ENCODE data around the gene KYNU. TPM values are rescaled to one million over a fixed set of nuclear protein-coding genes. Genes with fewer than 3 reads are reported as not detected.

KYNU gene
- total RNA-seq: not detected

- ChIA-PET POLR2A (no interaction called here), CTCF (no interaction called here)
- no peaks in the 10 kb centered on the region for H3K4me1 Mint-ChIP-seq (ENCODE audit: low read depth)
- no peak within 1 kb of the TSS for H3K4me3 Mint-ChIP-seq
- no peak within 1 kb of the TSS for H3K27ac Mint-ChIP-seq
- no peaks in the 10 kb centered on the region for H3K9me3 Mint-ChIP-seq
- H3K36me3 Mint-ChIP-seq: no peaks in the 10 kb centered on the region
- DNase-seq: no peak
- intact Hi-C loops (cut with micrococcal nuclease): no loop called here
- H3K27me3 Mint-ChIP-seq: no peaks in the 10 kb centered on the region
Observed at GRCh38 chr2:142877216-142877838, at the start of gene KYNU. TSS of gene KYNU (plus strand) at chr2:142877664. CDS start at chr2:142885368, 7,704 bp downstream.

- Mint-ChIP-seq H3K4me1 (ENCODE audit: low read depth) (no peaks in the 10 kb centered on the region), H3K27me3 (peaks cover 2% of the 10 kb centered on the region), H3K4me3 (no peak overlapping the region), H3K27ac (no peak overlapping the region), H3K9me3 (no peaks in the 10 kb centered on the region), H3K36me3 (no peaks in the 10 kb centered on the region)
- CTCF ChIA-PET: interaction anchor here (0.6 kb wide), 1 partner anchor 38 kb away, joined by 3 read pairs; no protein-coding TSS in a partner anchor
- DNase-seq: no peak
- intact Hi-C loops (cut with micrococcal nuclease): no loop called here
- POLR2A ChIA-PET: no interaction called here
Observed at GRCh38 chr2:142834021-142834420, 43.4 kb upstream of the KYNU start.

- no peak overlapping the region for H3K27ac Mint-ChIP-seq
- intact Hi-C loops (cut with micrococcal nuclease): no loop called here
- H3K9me3 Mint-ChIP-seq: no peaks in the 10 kb centered on the region
- POLR2A ChIA-PET: no interaction called here
- H3K4me1 Mint-ChIP-seq (ENCODE audit: low read depth): no peaks in the 10 kb centered on the region
- CTCF ChIA-PET: no interaction called here
- H3K4me3 Mint-ChIP-seq: no peak overlapping the region
- peaks cover 2% of the 10 kb centered on the region for H3K27me3 Mint-ChIP-seq
- DNase-seq: no peak
- no peaks in the 10 kb centered on the region for H3K36me3 Mint-ChIP-seq
Observed at GRCh38 chr2:142840436-142840835, 37.0 kb upstream of the KYNU start.

GRCh38 chr2:142841788-142842187 lies 35.7 kb upstream of the KYNU start:
- H3K4me3 Mint-ChIP-seq: no peak overlapping the region
- intact Hi-C loops (cut with micrococcal nuclease): no loop called here

GRCh38 chr2:142842369-142842768 lies 35.1 kb upstream of the KYNU start:
- no peak overlapping the region for H3K4me3 Mint-ChIP-seq
- H3K9me3 Mint-ChIP-seq: no peaks in the 10 kb centered on the region
- intact Hi-C loops (cut with micrococcal nuclease): no loop called here
- no peak for DNase-seq
- H3K4me1 Mint-ChIP-seq (ENCODE audit: low read depth): no peaks in the 10 kb centered on the region
- POLR2A ChIA-PET: no interaction called here
- H3K36me3 Mint-ChIP-seq: no peaks in the 10 kb centered on the region
- no peak overlapping the region for H3K27ac Mint-ChIP-seq
- CTCF ChIA-PET: no interaction called here
- H3K27me3 Mint-ChIP-seq: peaks cover 5% of the 10 kb centered on the region

More at GRCh38 chr2:142841788-142842187, 35.7 kb upstream of the KYNU start:
- CTCF ChIA-PET: no interaction called here
- Mint-ChIP-seq H3K4me1 (ENCODE audit: low read depth) (no peaks in the 10 kb centered on the region), H3K9me3 (no peaks in the 10 kb centered on the region), H3K27ac (no peak overlapping the region), H3K27me3 (peaks cover 4% of the 10 kb centered on the region), H3K36me3 (no peaks in the 10 kb centered on the region)
- no peak for DNase-seq
- POLR2A ChIA-PET: no interaction called here

- CTCF ChIA-PET: no interaction called here
- no peaks in the 10 kb centered on the region for H3K4me1 Mint-ChIP-seq (ENCODE audit: low read depth)
- intact Hi-C loops (cut with micrococcal nuclease): no loop called here
Observed at GRCh38 chr2:142843731-142844130, 33.7 kb upstream of the KYNU start.

GRCh38 chr2:142848023-142848606 lies 29.3 kb upstream of the KYNU start:
- H3K27ac Mint-ChIP-seq: no peak overlapping the region
- intact Hi-C loops (cut with micrococcal nuclease): no loop called here
- no peaks in the 10 kb centered on the region for H3K9me3 Mint-ChIP-seq
- ChIA-PET CTCF (no interaction called here), POLR2A (no interaction called here)
- H3K4me3 Mint-ChIP-seq: no peak overlapping the region
- H3K4me1 Mint-ChIP-seq (ENCODE audit: low read depth): no peaks in the 10 kb centered on the region
- H3K36me3 Mint-ChIP-seq: no peaks in the 10 kb centered on the region
- H3K27me3 Mint-ChIP-seq: peaks cover 2% of the 10 kb centered on the region
- DNase-seq: no peak

More at GRCh38 chr2:142843731-142844130, 33.7 kb upstream of the KYNU start:
- H3K36me3 Mint-ChIP-seq: no peaks in the 10 kb centered on the region
- no peak for DNase-seq
- no peak overlapping the region for H3K27ac Mint-ChIP-seq
- no peaks in the 10 kb centered on the region for H3K9me3 Mint-ChIP-seq
- no peak overlapping the region for H3K4me3 Mint-ChIP-seq
- H3K27me3 Mint-ChIP-seq: peaks cover 3% of the 10 kb centered on the region
- POLR2A ChIA-PET: no interaction called here

- no peak overlapping the region for H3K4me3 Mint-ChIP-seq
- no peak overlapping the region for H3K27ac Mint-ChIP-seq
- no peak for DNase-seq
- peaks cover 2% of the 10 kb centered on the region for H3K27me3 Mint-ChIP-seq
- H3K9me3 Mint-ChIP-seq: no peaks in the 10 kb centered on the region
- no peaks in the 10 kb centered on the region for H3K4me1 Mint-ChIP-seq (ENCODE audit: low read depth)
- ChIA-PET POLR2A (no interaction called here), CTCF (no interaction called here)
- intact Hi-C loops (cut with micrococcal nuclease): no loop called here
- no peaks in the 10 kb centered on the region for H3K36me3 Mint-ChIP-seq
Observed at GRCh38 chr2:142849820-142850219, 27.6 kb upstream of the KYNU start.

GRCh38 chr2:142853912-142854311 lies 23.6 kb upstream of the KYNU start:
- DNase-seq: no peak
- Mint-ChIP-seq H3K27me3 (no peaks in the 10 kb centered on the region), H3K4me1 (ENCODE audit: low read depth) (no peaks in the 10 kb centered on the region), H3K27ac (no peak overlapping the region), H3K4me3 (no peak overlapping the region), H3K36me3 (no peaks in the 10 kb centered on the region), H3K9me3 (no peaks in the 10 kb centered on the region)
- POLR2A ChIA-PET: no interaction called here
- intact Hi-C loops (cut with micrococcal nuclease): no loop called here
- CTCF ChIA-PET: no interaction called here

- no peaks in the 10 kb centered on the region for H3K9me3 Mint-ChIP-seq
- no peak for DNase-seq
- no peaks in the 10 kb centered on the region for H3K36me3 Mint-ChIP-seq
- H3K27ac Mint-ChIP-seq: no peak overlapping the region
- intact Hi-C loops (cut with micrococcal nuclease): no loop called here
- no peaks in the 10 kb centered on the region for H3K27me3 Mint-ChIP-seq
- ChIA-PET POLR2A (no interaction called here), CTCF (no interaction called here)
- H3K4me1 Mint-ChIP-seq (ENCODE audit: low read depth): no peaks in the 10 kb centered on the region
- H3K4me3 Mint-ChIP-seq: no peak overlapping the region
Observed at GRCh38 chr2:142857256-142858164, 20.0 kb upstream of the KYNU start.

- no peak overlapping the region for H3K27ac Mint-ChIP-seq
- no peaks in the 10 kb centered on the region for H3K27me3 Mint-ChIP-seq
- H3K36me3 Mint-ChIP-seq: no peaks in the 10 kb centered on the region
- H3K4me1 Mint-ChIP-seq (ENCODE audit: low read depth): no peaks in the 10 kb centered on the region
- no peak overlapping the region for H3K4me3 Mint-ChIP-seq
- ChIA-PET CTCF (no interaction called here), POLR2A (no interaction called here)
- intact Hi-C loops (cut with micrococcal nuclease): no loop called here
- no peaks in the 10 kb centered on the region for H3K9me3 Mint-ChIP-seq
- no peak for DNase-seq
Observed at GRCh38 chr2:142858961-142859360, 18.5 kb upstream of the KYNU start.

GRCh38 chr2:142862299-142862698 lies 15.2 kb upstream of the KYNU start:
- Mint-ChIP-seq H3K9me3 (no peaks in the 10 kb centered on the region), H3K27ac (no peak overlapping the region), H3K36me3 (no peaks in the 10 kb centered on the region), H3K27me3 (no peaks in the 10 kb centered on the region), H3K4me3 (no peak overlapping the region), H3K4me1 (ENCODE audit: low read depth) (no peaks in the 10 kb centered on the region)
- POLR2A ChIA-PET: no interaction called here
- intact Hi-C loops (cut with micrococcal nuclease): no loop called here
- CTCF ChIA-PET: no interaction called here
- DNase-seq: no peak

- POLR2A ChIA-PET: no interaction called here
- Mint-ChIP-seq H3K27ac (no peak overlapping the region), H3K9me3 (no peaks in the 10 kb centered on the region), H3K4me3 (no peak overlapping the region), H3K27me3 (no peaks in the 10 kb centered on the region), H3K36me3 (no peaks in the 10 kb centered on the region), H3K4me1 (ENCODE audit: low read depth) (no peaks in the 10 kb centered on the region)
- intact Hi-C loops (cut with micrococcal nuclease): no loop called here
- CTCF ChIA-PET: no interaction called here
- DNase-seq: no peak
Observed at GRCh38 chr2:142862847-142863246, 14.6 kb upstream of the KYNU start.
